Activated CD8-positive, alpha-beta memory T cell treated with anti-CD3 and anti-CD28 coated beads, Interleukin-2, amount 10 ng/mL, durations not matched to agents 7 days and 5 days (primary cell): Measurements from ENCODE around the gene AAK1. TPM values are rescaled to one million over a fixed set of nuclear protein-coding genes. Genes with fewer than 3 reads are reported as not detected.
A peak's percentile ranks its signal among the peaks of the same experiment; 100 is the strongest.

Experiments used
- ATAC-seq: fragments of 150-1000 bp; cut with Tn5 transposase; one replicate; pipeline ENCODE4 v1.10.0; 2021; ENCODE audit warnings: moderate library complexity
- CTCF ChIA-PET: fragments of 350-600 bp; sonication (Branson Sonifier 250); formaldehyde crosslinking; loops from one replicate; lab custom pipeline; 2021; ENCODE audit warnings: antibody characterized with exemption; lab: Charles Lee
- DNase-seq: peaks from one replicate; pipeline ENCODE4 v3.0.0-alpha.2; 2020
- H3K27ac Mint-ChIP-seq: one replicate; pipeline ENCODE4 v1.8.0; 2021; ENCODE audit warnings: mild to moderate bottlenecking, mixed read lengths
- H3K27me3 Mint-ChIP-seq: one replicate; pipeline ENCODE4 v1.8.0; 2021; ENCODE audit warnings: mixed read lengths
- H3K36me3 Mint-ChIP-seq: one replicate; pipeline ENCODE4 v1.8.0; 2021; ENCODE audit warnings: mild to moderate bottlenecking, mixed read lengths
- H3K4me1 Mint-ChIP-seq: one replicate; pipeline ENCODE4 v1.8.0; 2021; ENCODE audit warnings: mixed read lengths
- H3K4me3 Mint-ChIP-seq: one replicate; pipeline ENCODE4 v1.8.0; 2021; ENCODE audit warnings: mild to moderate bottlenecking, moderate library complexity, mixed read lengths
- H3K9me3 Mint-ChIP-seq: one replicate; pipeline ENCODE4 v1.8.0; 2022; ENCODE audit warnings: low read depth, mixed read lengths
- total RNA-seq, 2 experiments: library from RNA; stranded (reverse); gene quantifications; one replicate each; pipeline ENCODE4 v1.2.3, GENCODE V29; 2021

Gene AAK1
- total RNA-seq, 2 experiments from 2014 or later = 94.0 to 99.5 TPM

GRCh38 chr2:69570474-69570873 lies 73.1 kb downstream of the AAK1 start:
- CTCF ChIA-PET = interaction anchor here (0.6 to 1.0 kb wide), 2 partner anchors 10 to 352 kb away, joined by 3 to 4 read pairs; no protein-coding TSS in a partner anchor
- H3K27me3 Mint-ChIP-seq = no peaks in the 10 kb centered on the region
- H3K9me3 Mint-ChIP-seq = no peaks in the 10 kb centered on the region
- no peak overlapping the region for H3K27ac Mint-ChIP-seq
- H3K4me3 Mint-ChIP-seq = no peak overlapping the region
- peaks cover 11% of the 10 kb centered on the region for H3K36me3 Mint-ChIP-seq
- DNase-seq (no peak), ATAC-seq (no peak)
- H3K4me1 Mint-ChIP-seq = peaks cover 50% of the 10 kb centered on the region

- Mint-ChIP-seq H3K9me3 (no peaks in the 10 kb centered on the region), H3K4me1 (peaks cover 56% of the 10 kb centered on the region), H3K27ac (no peak overlapping the region), H3K27me3 (no peaks in the 10 kb centered on the region), H3K36me3 (peaks cover 8% of the 10 kb centered on the region), H3K4me3 (no peak overlapping the region)
- ATAC-seq (no peak), DNase-seq (no peak)
- CTCF ChIA-PET = interaction anchor here (0.7 to 2.1 kb wide), 3 partner anchors 13 to 302 kb away, joined by 3 to 6 read pairs (median 3); no protein-coding TSS in a partner anchor
Measured at GRCh38 chr2:69567909-69568300, 75.6 kb downstream of the AAK1 start.

- ATAC-seq = no peak
- peaks cover 54% of the 10 kb centered on the region for H3K4me1 Mint-ChIP-seq
- CTCF ChIA-PET = interaction anchor here (0.7 to 4.3 kb wide), 11 partner anchors 13 to 303 kb away, joined by 3 to 27 read pairs (median 9); no protein-coding TSS in a partner anchor
- no peaks in the 10 kb centered on the region for H3K9me3 Mint-ChIP-seq
- H3K27ac Mint-ChIP-seq = no peak overlapping the region
- H3K36me3 Mint-ChIP-seq = peaks cover 8% of the 10 kb centered on the region
- no peaks in the 10 kb centered on the region for H3K27me3 Mint-ChIP-seq
- DNase-seq = no peak
- H3K4me3 Mint-ChIP-seq = no peak overlapping the region
Measured at GRCh38 chr2:69567157-69567908, 76.2 kb downstream of the AAK1 start.

- DNase-seq (no peak), ATAC-seq (no peak)
- Mint-ChIP-seq H3K9me3 (no peaks in the 10 kb centered on the region), H3K36me3 (peaks cover 8% of the 10 kb centered on the region), H3K27me3 (no peaks in the 10 kb centered on the region), H3K27ac (no peak overlapping the region), H3K4me1 (peaks cover 53% of the 10 kb centered on the region), H3K4me3 (no peak overlapping the region)
- CTCF ChIA-PET = interaction anchor here (0.6 to 4.3 kb wide), 27 partner anchors 11 to 858 kb away, joined by 3 to 27 read pairs (median 9); no protein-coding TSS in a partner anchor
Measured at GRCh38 chr2:69566669-69567068, 76.9 kb downstream of the AAK1 start.

- DNase-seq = peak; percentile 80
- peak; percentile 90 for ATAC-seq
- CTCF ChIA-PET = interaction anchor here (0.7 to 4.3 kb wide), 54 partner anchors 8 to 857 kb away, joined by 3 to 30 read pairs (median 5); partner anchors contain the start of genes GFPT1 and NFU1
- no peak overlapping the region for H3K4me3 Mint-ChIP-seq
- H3K36me3 Mint-ChIP-seq = peaks cover 4% of the 10 kb centered on the region
- H3K4me1 Mint-ChIP-seq = peaks cover 43% of the 10 kb centered on the region
- H3K27ac Mint-ChIP-seq = no peak overlapping the region
- no peaks in the 10 kb centered on the region for H3K27me3 Mint-ChIP-seq
- H3K9me3 Mint-ChIP-seq = no peaks in the 10 kb centered on the region
Measured at GRCh38 chr2:69565431-69565839, 78.1 kb downstream of the AAK1 start.

- Mint-ChIP-seq H3K4me1 (peaks cover 44% of the 10 kb centered on the region), H3K27me3 (no peaks in the 10 kb centered on the region), H3K9me3 (no peaks in the 10 kb centered on the region), H3K27ac (no peak overlapping the region), H3K36me3 (peaks cover 1% of the 10 kb centered on the region), H3K4me3 (no peak overlapping the region)
- CTCF ChIA-PET = interaction anchor here (0.7 to 4.3 kb wide), 44 partner anchors 8 to 261 kb away, joined by 3 to 30 read pairs (median 7); partner anchors contain the start of genes GFPT1 and NFU1
- ATAC-seq = no peak
- no peak for DNase-seq
Measured at GRCh38 chr2:69564604-69565003, 78.9 kb downstream of the AAK1 start.

GRCh38 chr2:69563021-69563420 lies 80.5 kb downstream of the AAK1 start:
- Mint-ChIP-seq H3K27me3 (no peaks in the 10 kb centered on the region), H3K9me3 (no peaks in the 10 kb centered on the region), H3K27ac (no peak overlapping the region), H3K4me3 (no peak overlapping the region), H3K4me1 (peaks cover 43% of the 10 kb centered on the region), H3K36me3 (peaks cover 1% of the 10 kb centered on the region)
- ATAC-seq (no peak), DNase-seq (no peak)
- CTCF ChIA-PET = interaction anchor here (1.0 to 4.3 kb wide), 5 partner anchors 9 to 187 kb away, joined by 3 to 30 read pairs (median 16); no protein-coding TSS in a partner anchor

GRCh38 chr2:69561101-69561500 lies 82.4 kb downstream of the AAK1 start:
- Mint-ChIP-seq H3K9me3 (no peaks in the 10 kb centered on the region), H3K27ac (no peak overlapping the region), H3K36me3 (peaks cover 9% of the 10 kb centered on the region), H3K4me3 (no peak overlapping the region), H3K27me3 (no peaks in the 10 kb centered on the region), H3K4me1 (peaks cover 33% of the 10 kb centered on the region)
- CTCF ChIA-PET = interaction anchor here (1.0 to 1.9 kb wide), 12 partner anchors 8 to 267 kb away, joined by 3 to 11 read pairs (median 4); partner anchors contain the start of gene AAK1
- DNase-seq = no peak
- ATAC-seq = no peak

GRCh38 chr2:69560147-69560482 lies 83.4 kb downstream of the AAK1 start:
- Mint-ChIP-seq H3K4me3 (no peak overlapping the region), H3K4me1 (peaks cover 30% of the 10 kb centered on the region), H3K36me3 (peaks cover 9% of the 10 kb centered on the region), H3K9me3 (no peaks in the 10 kb centered on the region), H3K27me3 (no peaks in the 10 kb centered on the region), H3K27ac (no peak overlapping the region)
- DNase-seq (no peak), ATAC-seq (no peak)
- CTCF ChIA-PET = interaction anchor here (0.9 to 1.9 kb wide), 12 partner anchors 9 to 268 kb away, joined by 3 to 11 read pairs (median 4); no protein-coding TSS in a partner anchor

GRCh38 chr2:69559442-69560146 lies 83.9 kb downstream of the AAK1 start:
- Mint-ChIP-seq H3K9me3 (no peaks in the 10 kb centered on the region), H3K4me1 (peaks cover 30% of the 10 kb centered on the region), H3K27me3 (no peaks in the 10 kb centered on the region), H3K36me3 (peaks cover 13% of the 10 kb centered on the region), H3K4me3 (no peak overlapping the region), H3K27ac (no peak overlapping the region)
- CTCF ChIA-PET = interaction anchor here (0.9 to 1.9 kb wide), 5 partner anchors 11 to 269 kb away, joined by 3 to 4 read pairs (median 3); no protein-coding TSS in a partner anchor
- peak; percentile 60 for ATAC-seq
- DNase-seq = no peak

- H3K36me3 Mint-ChIP-seq = peaks cover 31% of the 10 kb centered on the region
- H3K27me3 Mint-ChIP-seq = no peaks in the 10 kb centered on the region
- H3K4me1 Mint-ChIP-seq = peaks cover 21% of the 10 kb centered on the region
- H3K4me3 Mint-ChIP-seq = no peak overlapping the region
- no peak for DNase-seq
- no peak overlapping the region for H3K27ac Mint-ChIP-seq
- no peaks in the 10 kb centered on the region for H3K9me3 Mint-ChIP-seq
- CTCF ChIA-PET = interaction anchor here (1.3 to 2.1 kb wide), 2 partner anchors 9 to 159 kb away, joined by 4 to 13 read pairs; no protein-coding TSS in a partner anchor
- ATAC-seq = no peak
Measured at GRCh38 chr2:69556008-69556407, 87.5 kb downstream of the AAK1 start.

GRCh38 chr2:69554981-69555380 lies 88.6 kb downstream of the AAK1 start:
- peak overlapping the region; percentile 9 for H3K27ac Mint-ChIP-seq
- H3K4me1 Mint-ChIP-seq = peaks cover 19% of the 10 kb centered on the region
- peaks cover 34% of the 10 kb centered on the region for H3K36me3 Mint-ChIP-seq
- no peak overlapping the region for H3K4me3 Mint-ChIP-seq
- ATAC-seq (no peak), DNase-seq (no peak)
- no peaks in the 10 kb centered on the region for H3K9me3 Mint-ChIP-seq
- no peaks in the 10 kb centered on the region for H3K27me3 Mint-ChIP-seq
- CTCF ChIA-PET = interaction anchor here (0.8 to 2.9 kb wide), 2 partner anchors 10 to 118 kb away, joined by 3 to 25 read pairs; partner anchors contain the start of gene NFU1

GRCh38 chr2:69554568-69554967 lies 89.0 kb downstream of the AAK1 start:
- ATAC-seq = no peak
- no peak overlapping the region for H3K4me3 Mint-ChIP-seq
- no peaks in the 10 kb centered on the region for H3K27me3 Mint-ChIP-seq
- H3K36me3 Mint-ChIP-seq = peaks cover 35% of the 10 kb centered on the region
- H3K9me3 Mint-ChIP-seq = peaks cover 2% of the 10 kb centered on the region
- H3K4me1 Mint-ChIP-seq = peaks cover 15% of the 10 kb centered on the region
- peak overlapping the region; percentile 9 for H3K27ac Mint-ChIP-seq
- DNase-seq = no peak
- CTCF ChIA-PET = interaction anchor here (0.8 to 2.9 kb wide), 2 partner anchors 11 to 118 kb away, joined by 3 to 25 read pairs; partner anchors contain the start of gene NFU1
